ENCODE data around the gene CYP2S1.

GRCh38 chr19:41175801-41176777 is 16.9 kb upstream of the CYP2S1 start:
- TF ChIP-seq CTCF (IDR thresholded peaks at IDR 0.05), result no peak
- no peak for TF ChIP-seq POLR2AphosphoS5 (IDR thresholded peaks at IDR 0.05; ENCODE audit: insufficient read depth in 1 of 2, low read depth in 1 of 2)

Data from vagina (tissue), 2 donors.